Progenitor cell of endocrine pancreas (in vitro differentiated cells): ENCODE measurements around the gene TWIST2. TPM values are rescaled to one million over a fixed set of nuclear protein-coding genes. Genes with fewer than 3 reads are reported as not detected.
A peak's percentile ranks its signal among the peaks of the same experiment; 100 is the strongest.

Experiments used
- DNase-seq: peaks from one replicate; pipeline ENCODE4 v3.0.0; 2021; ENCODE audit warnings: low spot score; ENCODE audit not compliant: unreplicated experiment
- H3K27ac Mint-ChIP-seq: 2 replicates; pipeline ENCODE4 v1.8.0; 2021; ENCODE audit warnings: mild to moderate bottlenecking, moderate library complexity, mixed read lengths
- H3K27me3 Mint-ChIP-seq: 2 replicates; pipeline ENCODE4 v1.8.0; 2021; ENCODE audit warnings: mixed read lengths
- H3K36me3 Mint-ChIP-seq: 2 replicates; pipeline ENCODE4 v1.8.0; 2022; ENCODE audit warnings: mixed read lengths; ENCODE audit not compliant: insufficient read depth
- H3K4me1 Mint-ChIP-seq: 2 replicates; pipeline ENCODE4 v1.8.0; 2021; ENCODE audit warnings: low read depth, mixed read lengths
- H3K4me3 Mint-ChIP-seq: 2 replicates; pipeline ENCODE4 v1.8.0; 2021; ENCODE audit warnings: low read depth, mild to moderate bottlenecking, moderate library complexity, mixed read lengths
- H3K9me3 Mint-ChIP-seq: 2 replicates; pipeline ENCODE4 v1.8.0; 2021; ENCODE audit warnings: low read depth, mixed read lengths
- CTCF ChIP-seq: fragments of 200-600 bp; sonication (generic); IDR thresholded peaks from one replicate; pipeline ENCODE4 v1.5.0; 2021; ENCODE audit warnings: antibody characterized with exemption, mild to moderate bottlenecking; ENCODE audit not compliant: unreplicated experiment
- total RNA-seq: library from RNA; stranded (reverse); gene quantifications from 2 replicates; pipeline ENCODE4 v1.2.1, GENCODE V29; 2021

Gene TWIST2
- total RNA-seq, 1 donor from 2014 or later, result not detected

- no peak for DNase-seq
- Mint-ChIP-seq H3K4me1 (peaks cover 6% of the 10 kb centered on the region), H3K4me3 (no peak overlapping the region)
Observed at GRCh38 chr2:238868616-238869292, 20.9 kb downstream of the TWIST2 start.

GRCh38 chr2:238869293-238870124, 21.6 kb downstream of the TWIST2 start:
- Mint-ChIP-seq H3K36me3 (no peaks in the 10 kb centered on the region), H3K9me3 (no peaks in the 10 kb centered on the region), H3K4me1 (no peaks in the 10 kb centered on the region), H3K27me3 (peaks cover 4% of the 10 kb centered on the region), H3K27ac (peak overlapping the region; percentile 94), H3K4me3 (no peak overlapping the region)
- TF ChIP-seq CTCF, result no peak
- DNase-seq, result no peak

More at GRCh38 chr2:238868616-238869292, 20.9 kb downstream of the TWIST2 start:
- H3K36me3 Mint-ChIP-seq, result no peaks in the 10 kb centered on the region
- H3K27ac Mint-ChIP-seq, result no peak overlapping the region
- peaks cover 4% of the 10 kb centered on the region for H3K27me3 Mint-ChIP-seq
- no peaks in the 10 kb centered on the region for H3K9me3 Mint-ChIP-seq
- no peak for TF ChIP-seq CTCF

GRCh38 chr2:238870261-238870660, 22.4 kb downstream of the TWIST2 start:
- H3K27ac Mint-ChIP-seq, result no peak overlapping the region
- no peaks in the 10 kb centered on the region for H3K9me3 Mint-ChIP-seq
- no peaks in the 10 kb centered on the region for H3K36me3 Mint-ChIP-seq
- H3K4me3 Mint-ChIP-seq, result no peak overlapping the region
- peaks cover 11% of the 10 kb centered on the region for H3K27me3 Mint-ChIP-seq
- no peak for DNase-seq
- no peaks in the 10 kb centered on the region for H3K4me1 Mint-ChIP-seq
- no peak for TF ChIP-seq CTCF

- Mint-ChIP-seq H3K4me3 (no peak overlapping the region), H3K27ac (no peak overlapping the region), H3K36me3 (no peaks in the 10 kb centered on the region), H3K4me1 (no peaks in the 10 kb centered on the region), H3K9me3 (no peaks in the 10 kb centered on the region), H3K27me3 (peaks cover 18% of the 10 kb centered on the region)
- DNase-seq, result no peak
- no peak for TF ChIP-seq CTCF
Observed at GRCh38 chr2:238872026-238872425, 24.1 kb downstream of the TWIST2 start.

- H3K4me1 Mint-ChIP-seq, result no peaks in the 10 kb centered on the region
- no peak overlapping the region for H3K27ac Mint-ChIP-seq
- H3K9me3 Mint-ChIP-seq, result no peaks in the 10 kb centered on the region
- TF ChIP-seq CTCF, result no peak
- no peak overlapping the region for H3K4me3 Mint-ChIP-seq
- no peaks in the 10 kb centered on the region for H3K36me3 Mint-ChIP-seq
- peaks cover 17% of the 10 kb centered on the region for H3K27me3 Mint-ChIP-seq
- DNase-seq, result no peak
Observed at GRCh38 chr2:238872628-238873380, 24.9 kb downstream of the TWIST2 start.
